Mammary epithelial cell (primary cell): ENCODE measurements around the gene EIF1.

ENCODE experiments used
- EZH2 ChIP-seq: IDR thresholded peaks from 2 replicates; pipeline ENCODE4 v1.6.1; 2012; ENCODE audit warnings: low read length, inconsistent platforms, borderline replicate concordance
- TF ChIP-seq, protein P1 (sequence below), 2 donors: IDR thresholded peaks in 1 of 2; conservative IDR thresholded peaks in 1 of 2; 2 replicates each; pipeline ENCODE4 v1.5.1; 2011 to 2012; ENCODE audit warnings: inconsistent platforms in 2 of 2, low read length in 2 of 2, mild to moderate bottlenecking in 2 of 2, control low read depth in 1 of 2, low read depth in 1 of 2; ENCODE audit not compliant: insufficient read depth in 1 of 2; ENCODE audit errors: extremely low read depth in 1 of 2

DNA sequence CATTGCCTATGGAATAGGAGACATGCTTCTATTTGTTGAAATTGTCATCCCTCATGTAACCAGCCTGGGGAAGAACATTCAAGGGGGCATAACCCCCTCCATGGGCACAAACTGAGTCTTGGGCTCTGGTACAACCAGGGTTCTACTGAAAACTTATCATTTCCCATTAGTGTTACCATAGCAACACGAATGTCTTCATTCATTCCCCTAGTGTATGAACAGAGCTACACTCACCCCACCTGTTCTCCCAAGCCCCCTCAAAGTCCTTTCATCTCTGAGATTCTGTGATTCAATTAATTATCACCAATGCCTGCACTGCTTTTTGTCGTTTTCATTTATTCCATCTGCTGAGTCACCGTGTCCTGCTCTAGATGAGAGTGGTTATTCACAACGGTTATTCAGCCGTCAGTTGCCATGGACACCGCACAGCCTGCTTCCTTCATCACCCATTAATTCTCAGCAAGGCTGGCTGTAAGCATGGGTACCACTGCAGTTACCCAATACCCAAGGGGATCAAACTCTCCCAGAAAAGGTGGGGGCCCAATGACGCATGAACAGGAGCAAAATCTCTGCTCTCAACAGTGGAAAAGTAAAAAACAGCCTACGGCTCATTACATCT lies 21.9 kb downstream of the EIF1 start:
- TF ChIP-seq, protein P1, sequence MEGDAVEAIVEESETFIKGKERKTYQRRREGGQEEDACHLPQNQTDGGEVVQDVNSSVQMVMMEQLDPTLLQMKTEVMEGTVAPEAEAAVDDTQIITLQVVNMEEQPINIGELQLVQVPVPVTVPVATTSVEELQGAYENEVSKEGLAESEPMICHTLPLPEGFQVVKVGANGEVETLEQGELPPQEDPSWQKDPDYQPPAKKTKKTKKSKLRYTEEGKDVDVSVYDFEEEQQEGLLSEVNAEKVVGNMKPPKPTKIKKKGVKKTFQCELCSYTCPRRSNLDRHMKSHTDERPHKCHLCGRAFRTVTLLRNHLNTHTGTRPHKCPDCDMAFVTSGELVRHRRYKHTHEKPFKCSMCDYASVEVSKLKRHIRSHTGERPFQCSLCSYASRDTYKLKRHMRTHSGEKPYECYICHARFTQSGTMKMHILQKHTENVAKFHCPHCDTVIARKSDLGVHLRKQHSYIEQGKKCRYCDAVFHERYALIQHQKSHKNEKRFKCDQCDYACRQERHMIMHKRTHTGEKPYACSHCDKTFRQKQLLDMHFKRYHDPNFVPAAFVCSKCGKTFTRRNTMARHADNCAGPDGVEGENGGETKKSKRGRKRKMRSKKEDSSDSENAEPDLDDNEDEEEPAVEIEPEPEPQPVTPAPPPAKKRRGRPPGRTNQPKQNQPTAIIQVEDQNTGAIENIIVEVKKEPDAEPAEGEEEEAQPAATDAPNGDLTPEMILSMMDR (conservative IDR thresholded peaks at IDR 0.05 in 1 of 2, IDR thresholded peaks at IDR 0.05 in 1 of 2; ENCODE audit: extremely low read depth in 1 of 2, insufficient read depth in 1 of 2, low read depth in 1 of 2, low read length in 2 of 2), result no peak
- no peak for TF ChIP-seq EZH2
